ENCODE measurements around the gene EFHC1. TPM values are rescaled to one million over a fixed set of nuclear protein-coding genes. Genes with fewer than 3 reads are reported as not detected.
"Not testable (repeated sequence)": the region's sequence is repeated elsewhere in the genome, so short reads cannot be mapped to it uniquely, and the experiment has no call there.

Gene EFHC1, protein sequence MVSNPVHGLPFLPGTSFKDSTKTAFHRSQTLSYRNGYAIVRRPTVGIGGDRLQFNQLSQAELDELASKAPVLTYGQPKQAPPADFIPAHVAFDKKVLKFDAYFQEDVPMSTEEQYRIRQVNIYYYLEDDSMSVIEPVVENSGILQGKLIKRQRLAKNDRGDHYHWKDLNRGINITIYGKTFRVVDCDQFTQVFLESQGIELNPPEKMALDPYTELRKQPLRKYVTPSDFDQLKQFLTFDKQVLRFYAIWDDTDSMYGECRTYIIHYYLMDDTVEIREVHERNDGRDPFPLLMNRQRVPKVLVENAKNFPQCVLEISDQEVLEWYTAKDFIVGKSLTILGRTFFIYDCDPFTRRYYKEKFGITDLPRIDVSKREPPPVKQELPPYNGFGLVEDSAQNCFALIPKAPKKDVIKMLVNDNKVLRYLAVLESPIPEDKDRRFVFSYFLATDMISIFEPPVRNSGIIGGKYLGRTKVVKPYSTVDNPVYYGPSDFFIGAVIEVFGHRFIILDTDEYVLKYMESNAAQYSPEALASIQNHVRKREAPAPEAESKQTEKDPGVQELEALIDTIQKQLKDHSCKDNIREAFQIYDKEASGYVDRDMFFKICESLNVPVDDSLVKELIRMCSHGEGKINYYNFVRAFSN
- 1 to 10 TPM; 6.3 to 8.1 (median 6.6) TPM for polyA plus RNA-seq

DNA sequence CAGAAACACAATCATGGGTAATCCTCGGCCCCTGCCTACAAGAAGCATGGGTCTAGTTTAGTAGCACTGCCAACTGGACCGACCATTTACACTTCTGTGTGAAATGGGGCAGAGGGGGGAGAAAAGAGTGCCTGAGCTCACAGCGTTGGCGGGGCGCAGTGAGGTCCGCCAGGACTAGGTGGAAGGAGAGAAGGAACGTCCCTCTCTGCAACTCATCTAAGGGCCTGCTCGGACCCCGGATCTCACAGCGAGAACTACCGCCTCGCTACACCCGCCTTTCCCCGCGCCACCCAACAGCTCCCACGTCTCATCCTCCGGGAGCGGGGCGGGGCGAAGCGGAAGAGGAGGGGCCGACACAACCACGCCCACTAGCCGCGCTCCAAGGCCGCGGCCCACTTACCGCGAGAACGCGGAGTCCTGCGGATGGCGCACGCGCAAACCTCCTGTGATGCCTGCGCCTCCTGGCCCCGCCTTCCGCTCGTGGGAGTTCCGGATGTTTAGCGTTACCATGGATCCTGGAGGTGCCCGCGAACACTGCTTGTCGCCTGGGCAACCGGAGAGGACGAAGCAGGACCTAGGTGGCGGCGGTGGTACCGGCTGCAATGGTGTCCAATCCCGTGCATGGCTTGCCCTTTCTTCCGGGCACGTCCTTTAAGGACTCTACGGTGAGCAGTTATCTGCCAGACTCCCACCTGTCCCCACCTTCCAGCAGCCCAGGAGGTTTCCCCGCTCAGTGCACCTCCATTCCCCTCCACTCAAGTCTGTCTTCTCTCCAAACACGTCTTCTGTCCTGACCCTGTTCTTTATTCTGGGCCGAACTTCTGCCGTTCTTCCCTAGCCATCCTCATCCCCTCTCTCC lies at the start of gene EFHC1:
Gene EFHC1 (plus strand): TSS at position 534 of the 859 bp plus-strand sequence. CDS start 69 bp downstream, at position 603.
- whole genome bisulfite sequencing, 3 donors = 1% methylated on average over 49 to 57 of the region's 57 CpGs
- H3K27ac ChIP-seq (ENCODE audit: low read depth, low read length) = no peak within 1 kb of the TSS

GRCh38 chr6:52371656-52372191 lies 48.4 kb upstream of the EFHC1 start:
- 49 to 62% (median 51%) methylated on average over 2 of the region's 2 CpGs for WGBS, 3 donors

GRCh38 chr6:52373151-52373690 lies 46.9 kb upstream of the EFHC1 start:
- H3K27ac ChIP-seq (ENCODE audit: low read depth, low read length) = no peak overlapping the region
- WGBS, 3 donors = 90 to 96% (median 93%) methylated on average over 5 of the region's 5 CpGs

More at GRCh38 chr6:52371656-52372191, 48.4 kb upstream of the EFHC1 start:
- H3K27ac ChIP-seq (ENCODE audit: low read depth, low read length) = no peak overlapping the region

DNA sequence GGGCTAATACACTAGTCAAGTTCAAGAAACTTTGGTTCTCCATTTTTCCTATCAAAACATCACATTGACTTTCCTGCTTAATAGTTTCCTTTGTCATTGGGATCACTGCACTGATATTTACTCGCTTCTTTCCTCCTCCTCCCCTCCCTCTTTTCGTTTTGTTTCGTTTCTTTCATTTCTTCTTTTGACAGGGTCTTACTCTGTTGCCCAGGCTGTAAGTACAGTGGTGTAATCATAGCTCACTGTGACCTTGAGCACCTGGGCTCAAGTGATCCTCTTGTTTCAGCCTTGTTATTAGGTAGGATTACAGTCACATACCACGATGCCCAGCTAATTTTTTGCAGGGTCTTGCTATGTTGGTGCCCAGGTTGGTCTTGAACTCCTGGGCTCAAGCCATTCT lies 45.9 kb upstream of the EFHC1 start:
- WGBS, 3 donors = 90 to 93% (median 91%) methylated on average over 4 of the region's 4 CpGs
- no peak overlapping the region for H3K27ac ChIP-seq (ENCODE audit: low read depth, low read length)

- 89 to 96% (median 92%) methylated on average over 2 of the region's 2 CpGs for WGBS, 3 donors
- no peak overlapping the region for H3K27ac ChIP-seq (ENCODE audit: low read depth, low read length)
Observed at GRCh38 chr6:52375780-52376556, 44.2 kb upstream of the EFHC1 start.

GRCh38 chr6:52376763-52377162 lies 43.4 kb upstream of the EFHC1 start:
- H3K27ac ChIP-seq (ENCODE audit: low read depth, low read length) = no peak overlapping the region
- WGBS, 3 donors = 78 to 87% (median 80%) methylated on average over 3 of the region's 3 CpGs

DNA sequence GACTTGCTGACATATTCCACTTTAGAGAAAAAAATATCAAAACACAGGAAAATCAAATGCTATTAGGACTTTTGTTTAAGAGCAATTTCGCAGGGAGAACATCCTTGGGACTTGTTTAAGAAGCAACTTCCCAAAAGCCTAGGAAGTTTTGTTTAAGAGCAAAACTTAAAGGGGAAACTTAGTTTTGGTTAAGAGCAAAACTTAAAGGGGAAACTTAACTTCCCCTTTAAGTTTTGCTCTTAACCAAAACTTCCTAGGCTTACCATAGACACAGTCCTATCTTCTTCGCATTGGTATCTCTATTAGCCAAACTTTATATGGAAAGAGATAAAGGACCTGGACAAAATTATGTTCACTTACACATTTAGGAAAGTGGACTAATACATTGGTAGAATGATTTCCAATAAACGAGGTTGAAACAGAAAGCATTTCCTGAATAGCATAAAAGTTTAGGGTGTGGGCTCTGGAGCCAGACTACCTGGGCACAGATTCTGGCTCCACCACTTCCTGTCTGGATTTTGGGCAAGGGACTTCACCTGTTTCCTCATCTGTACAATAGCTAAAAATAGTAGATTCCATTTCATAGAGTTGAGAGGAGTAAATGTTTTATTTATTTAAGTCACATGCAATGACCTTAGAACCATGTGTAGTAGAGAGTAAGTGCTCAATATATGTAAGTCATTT lies 42.5 kb upstream of the EFHC1 start:
- 44 to 60% (median 45%) methylated on average over 3 of the region's 3 CpGs for WGBS, 3 donors

GRCh38 chr6:52381249-52381648 lies 38.9 kb upstream of the EFHC1 start:
- WGBS, 3 donors = 83 to 90% (median 89%) methylated on average over 4 of the region's 4 CpGs
- no peak overlapping the region for H3K27ac ChIP-seq (ENCODE audit: low read depth, low read length)

More for the DNA sequence above, 42.5 kb upstream of the EFHC1 start:
- H3K27ac ChIP-seq (ENCODE audit: low read depth, low read length) = no peak overlapping the region

- no peak overlapping the region for H3K27ac ChIP-seq (ENCODE audit: low read depth, low read length)
- WGBS, 3 donors = 85 to 89% (median 88%) methylated on average over 2 of the region's 2 CpGs
Observed at GRCh38 chr6:52384145-52384766, 35.9 kb upstream of the EFHC1 start.

DNA sequence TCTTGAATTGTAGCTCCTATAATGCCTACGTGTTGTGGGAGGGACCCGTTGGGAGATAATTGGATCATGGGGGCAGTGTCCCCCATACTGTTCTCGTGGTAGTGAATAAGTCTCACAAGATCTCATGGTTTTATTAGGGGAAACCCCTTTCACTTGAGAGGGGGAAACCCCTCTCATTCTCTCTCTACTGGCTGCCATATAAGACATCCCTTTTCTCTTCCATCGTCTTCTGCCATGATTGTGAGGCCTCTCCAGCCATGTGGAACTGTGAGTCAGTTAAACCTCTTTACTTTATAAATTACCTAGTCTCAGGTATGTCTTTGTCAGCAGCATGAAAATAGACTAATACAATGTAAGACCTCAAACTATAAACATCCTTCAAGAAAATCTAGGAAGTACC lies 35.1 kb upstream of the EFHC1 start:
- 97 to 98% (median 97%) methylated on average over 4 of the region's 4 CpGs for WGBS, 3 donors
- H3K27ac ChIP-seq (ENCODE audit: low read depth, low read length) = no peak overlapping the region

GRCh38 chr6:52388119-52388518 lies 32.0 kb upstream of the EFHC1 start:
- not testable (repeated sequence) for H3K27ac ChIP-seq (ENCODE audit: low read depth, low read length)
- 80 to 86% (median 82%) methylated on average over 4 of the region's 4 CpGs for WGBS, 3 donors

- H3K27ac ChIP-seq (ENCODE audit: low read depth, low read length) = no peak overlapping the region
- WGBS, 3 donors = 84 to 89% (median 88%) methylated on average over 4 of the region's 4 CpGs
Observed at GRCh38 chr6:52388790-52389189, 31.4 kb upstream of the EFHC1 start.

DNA sequence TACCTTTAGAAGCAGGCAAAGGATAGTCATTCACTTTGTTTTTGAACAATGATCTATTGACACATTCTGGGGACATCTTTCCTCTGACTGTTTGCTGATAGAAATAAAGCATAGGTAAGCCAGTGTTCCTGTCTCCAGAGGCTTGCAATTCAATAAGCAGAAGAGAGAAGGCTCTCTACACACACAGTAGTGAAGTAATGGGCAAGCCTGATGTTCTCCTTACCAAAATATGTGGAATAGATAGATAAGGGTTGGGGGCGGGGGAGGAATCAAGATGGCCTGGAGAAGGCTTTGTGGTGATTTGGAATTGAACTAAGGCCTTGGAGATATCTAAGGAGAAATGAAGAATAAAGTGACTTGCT lies 30.9 kb upstream of the EFHC1 start:
- 39 to 98% (median 96%) methylated on average over 1 of the region's 1 CpG for WGBS, 3 donors
- no peak overlapping the region for H3K27ac ChIP-seq (ENCODE audit: low read depth, low read length)

DNA sequence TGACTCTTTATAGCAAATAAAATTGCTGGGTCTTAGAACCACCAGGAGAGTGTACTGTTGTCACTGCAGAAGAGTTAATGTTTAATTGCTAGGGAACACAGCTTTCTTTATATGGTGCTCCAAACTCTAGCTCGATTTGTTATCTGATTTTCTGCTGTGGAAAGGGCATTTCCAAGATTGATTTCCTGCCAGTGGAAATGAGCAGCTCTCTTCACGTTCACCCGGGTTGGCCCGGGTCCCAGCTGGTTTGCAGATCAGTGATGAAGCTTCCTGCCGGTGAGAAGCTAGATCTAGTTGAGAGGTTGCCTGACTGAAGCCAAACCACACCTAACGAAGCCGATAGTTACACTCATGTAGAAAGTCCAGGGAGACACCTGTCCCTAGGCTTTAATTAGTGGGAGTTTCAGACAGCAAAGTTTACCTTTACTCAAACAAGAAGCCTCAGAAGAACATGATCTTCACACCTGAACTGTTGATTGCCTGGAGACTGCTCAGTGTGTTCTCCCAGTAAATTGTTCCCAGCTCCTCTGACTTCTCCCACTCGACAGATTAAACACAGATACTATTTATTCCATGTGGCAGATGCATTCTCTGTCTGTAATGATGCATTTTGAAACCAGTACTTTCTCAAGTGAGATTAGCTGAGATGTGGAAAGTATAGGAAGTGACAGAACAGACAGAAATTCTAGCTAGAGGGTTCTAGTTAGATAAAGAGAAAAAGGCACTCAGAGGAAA lies 30.3 kb upstream of the EFHC1 start:
- WGBS, 3 donors = 5 to 15% (median 12%) methylated on average over 8 of the region's 8 CpGs
- H3K27ac ChIP-seq (ENCODE audit: low read depth, low read length) = no peak overlapping the region

- 18 to 38% (median 38%) methylated on average over 4 of the region's 4 CpGs for WGBS, 3 donors
Observed at GRCh38 chr6:52390361-52390727, 29.8 kb upstream of the EFHC1 start.

DNA sequence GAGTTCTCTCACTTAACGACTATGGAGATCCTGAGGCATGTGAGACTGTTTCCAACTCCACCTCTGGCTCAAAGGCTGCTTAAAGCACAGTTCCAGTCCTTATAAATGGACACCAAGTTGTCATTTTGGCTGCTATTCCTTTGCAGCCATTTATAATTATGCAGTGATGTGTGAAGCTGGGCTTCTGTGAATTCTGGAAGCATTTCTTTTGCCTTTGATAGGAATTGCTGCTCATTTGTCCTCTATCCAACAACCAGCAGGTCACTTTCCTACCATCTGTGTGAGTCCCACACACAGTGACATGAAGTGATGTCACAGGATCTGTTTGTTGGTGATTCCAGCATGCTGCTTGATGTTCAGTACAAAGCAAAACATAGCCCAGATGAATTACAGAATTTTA lies 28.5 kb upstream of the EFHC1 start:
- WGBS, 3 donors = 77 to 89% (median 81%) methylated on average over 1 of the region's 1 CpG
- H3K27ac ChIP-seq (ENCODE audit: low read depth, low read length) = no peak overlapping the region

More at GRCh38 chr6:52390361-52390727, 29.8 kb upstream of the EFHC1 start:
- H3K27ac ChIP-seq (ENCODE audit: low read depth, low read length) = no peak overlapping the region

Data from adipose tissue (tissue), 3 donors.